SK-N-SH (cell line): ENCODE results near the gene CERS6.

Experiments
- CTCF ChIP-seq: fragments of 200-600 bp; sonication (generic); IDR thresholded peaks from 2 replicates; pipeline ENCODE4 v1.6.1; 2017; ENCODE audit warnings: antibody characterized with exemption, mild to moderate bottlenecking, moderate library complexity
- EP300 ChIP-seq, 2 experiments: IDR thresholded peaks; 2 replicates each; pipeline versions ENCODE4 v1.4.0 to v1.6.1; 2012; ENCODE audit warnings: borderline replicate concordance in 1 of 2, low read depth in 1 of 2, low read length in 1 of 2
- EZH2phosphoT487 ChIP-seq: fragments of 200-600 bp; sonication (generic); IDR thresholded peaks from 2 replicates; pipeline ENCODE4 v1.6.1; 2017; ENCODE audit warnings: low read depth, mixed run types, mild to moderate bottlenecking, antibody characterized with exemption, moderate library complexity, borderline replicate concordance
- FOSL2 ChIP-seq: IDR thresholded peaks from 2 replicates; pipeline ENCODE4 v1.4.0; 2012; ENCODE audit warnings: low read depth, mild to moderate bottlenecking, moderate library complexity, borderline replicate concordance
- MEF2A ChIP-seq: IDR thresholded peaks from 2 replicates; pipeline ENCODE4 v1.4.0; 2012; ENCODE audit warnings: low read depth, borderline replicate concordance
- MXI1 ChIP-seq: IDR thresholded peaks from 2 replicates; pipeline ENCODE4 v1.6.1; 2012; ENCODE audit warnings: mild to moderate bottlenecking, low read depth, low read length, improper control_type of control experiment
- POLR2AphosphoS5 ChIP-seq: IDR thresholded peaks from 2 replicates; pipeline ENCODE4 v1.6.1; 2012; ENCODE audit warnings: low read depth, low read length
- RAD21 ChIP-seq: IDR thresholded peaks from 2 replicates; pipeline ENCODE4 v1.6.1; 2012; ENCODE audit warnings: mild to moderate bottlenecking, low read length
- TEAD4 ChIP-seq: IDR thresholded peaks from 2 replicates; pipeline ENCODE4 v1.4.0; 2012; ENCODE audit warnings: mild to moderate bottlenecking, borderline replicate concordance; ENCODE audit not compliant: insufficient read depth
- USF2 ChIP-seq: fragments of 150-350 bp; IDR thresholded peaks from 2 replicates; pipeline ENCODE4 v1.6.1; 2017; ENCODE audit warnings: antibody characterized with exemption, low read length, low read depth, borderline replicate concordance
- TF ChIP-seq, protein P1 (sequence below): IDR thresholded peaks from 2 replicates; pipeline ENCODE4 v1.6.1; 2012; ENCODE audit warnings: mild to moderate bottlenecking, low read depth, low read length, moderate library complexity

GRCh38 chr2:168685600-168686451, 229.8 kb downstream of the CERS6 start:
- TF ChIP-seq TEAD4 = no peak
- no peak for TF ChIP-seq EZH2phosphoT487
- no peak for TF ChIP-seq MXI1
- TF ChIP-seq CTCF = no peak
- TF ChIP-seq USF2 = no peak
- TF ChIP-seq EP300 (IDR thresholded peaks at IDR 0.05; ENCODE audit: borderline replicate concordance in 1 of 2, low read depth in 1 of 2, low read length in 1 of 2) = no peak
- no peak for TF ChIP-seq MEF2A
- TF ChIP-seq POLR2AphosphoS5 = no peak
- TF ChIP-seq, protein P1, sequence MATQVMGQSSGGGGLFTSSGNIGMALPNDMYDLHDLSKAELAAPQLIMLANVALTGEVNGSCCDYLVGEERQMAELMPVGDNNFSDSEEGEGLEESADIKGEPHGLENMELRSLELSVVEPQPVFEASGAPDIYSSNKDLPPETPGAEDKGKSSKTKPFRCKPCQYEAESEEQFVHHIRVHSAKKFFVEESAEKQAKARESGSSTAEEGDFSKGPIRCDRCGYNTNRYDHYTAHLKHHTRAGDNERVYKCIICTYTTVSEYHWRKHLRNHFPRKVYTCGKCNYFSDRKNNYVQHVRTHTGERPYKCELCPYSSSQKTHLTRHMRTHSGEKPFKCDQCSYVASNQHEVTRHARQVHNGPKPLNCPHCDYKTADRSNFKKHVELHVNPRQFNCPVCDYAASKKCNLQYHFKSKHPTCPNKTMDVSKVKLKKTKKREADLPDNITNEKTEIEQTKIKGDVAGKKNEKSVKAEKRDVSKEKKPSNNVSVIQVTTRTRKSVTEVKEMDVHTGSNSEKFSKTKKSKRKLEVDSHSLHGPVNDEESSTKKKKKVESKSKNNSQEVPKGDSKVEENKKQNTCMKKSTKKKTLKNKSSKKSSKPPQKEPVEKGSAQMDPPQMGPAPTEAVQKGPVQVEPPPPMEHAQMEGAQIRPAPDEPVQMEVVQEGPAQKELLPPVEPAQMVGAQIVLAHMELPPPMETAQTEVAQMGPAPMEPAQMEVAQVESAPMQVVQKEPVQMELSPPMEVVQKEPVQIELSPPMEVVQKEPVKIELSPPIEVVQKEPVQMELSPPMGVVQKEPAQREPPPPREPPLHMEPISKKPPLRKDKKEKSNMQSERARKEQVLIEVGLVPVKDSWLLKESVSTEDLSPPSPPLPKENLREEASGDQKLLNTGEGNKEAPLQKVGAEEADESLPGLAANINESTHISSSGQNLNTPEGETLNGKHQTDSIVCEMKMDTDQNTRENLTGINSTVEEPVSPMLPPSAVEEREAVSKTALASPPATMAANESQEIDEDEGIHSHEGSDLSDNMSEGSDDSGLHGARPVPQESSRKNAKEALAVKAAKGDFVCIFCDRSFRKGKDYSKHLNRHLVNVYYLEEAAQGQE = no peak
- TF ChIP-seq FOSL2 = no peak
- no peak for TF ChIP-seq RAD21
